CD4-positive, alpha-beta T cell treated with Interleukin-4 for 4 hours (primary cell): ENCODE data around the gene ACTN4.
"Not testable (repeated sequence)": the region's sequence is repeated elsewhere in the genome, so short reads cannot be mapped to it uniquely, and the experiment has no call there.

Experiments used
- DNase-seq: peaks from one replicate; pipeline ENCODE4 v3.0.0-alpha.2; 2020

Gene ACTN4

GRCh38 chr19:38647368-38647965 is at the start of gene ACTN4:
Gene ACTN4, plus strand, starts transcription at chr19:38647649. Its CDS starts 97 bp downstream, at chr19:38647746.
- DNase-seq: peak; percentile 99

GRCh38 chr19:38599722-38600121 is 47.7 kb upstream of the ACTN4 start:
- DNase-seq: no peak

- DNase-seq: not testable (repeated sequence)
These were observed 44.6 kb upstream of the ACTN4 start for GRCh38 chr19:38602856-38603255.

GRCh38 chr19:38606131-38606530 is 41.3 kb upstream of the ACTN4 start:
- no peak for DNase-seq

- no peak for DNase-seq
These were observed 33.2 kb upstream of the ACTN4 start for GRCh38 chr19:38614289-38614688.

GRCh38 chr19:38615007-38615581 is 32.4 kb upstream of the ACTN4 start:
- DNase-seq: no peak

- DNase-seq: peak; percentile 13
These were observed 31.2 kb upstream of the ACTN4 start for GRCh38 chr19:38616265-38616664.

- no peak for DNase-seq
These were observed 30.1 kb upstream of the ACTN4 start for GRCh38 chr19:38617283-38617763.

GRCh38 chr19:38617764-38618589 is 29.5 kb upstream of the ACTN4 start, which contains the start of gene MAP4K1:
Gene MAP4K1, minus strand, starts transcription at chr19:38617953. Its CDS starts 58 bp downstream, at chr19:38617895.
- DNase-seq: peak; percentile 67

GRCh38 chr19:38618590-38619360 is 28.7 kb upstream of the ACTN4 start, which contains the start of gene EIF3K:
Gene EIF3K, plus strand, starts transcription at chr19:38619188. Its CDS starts 81 bp downstream, at chr19:38619269.
- peak; percentile 97 for DNase-seq

GRCh38 chr19:38619361-38620174 is 27.9 kb upstream of the ACTN4 start:
- no peak for DNase-seq

GRCh38 chr19:38624822-38625221 is 22.6 kb upstream of the ACTN4 start:
- no peak for DNase-seq

GRCh38 chr19:38626401-38626800 is 21.0 kb upstream of the ACTN4 start:
- DNase-seq: no peak

GRCh38 chr19:38629568-38629967 is 17.9 kb upstream of the ACTN4 start:
- no peak for DNase-seq

- DNase-seq: not testable (repeated sequence)
These were observed 16.1 kb upstream of the ACTN4 start for GRCh38 chr19:38631301-38631700.

- DNase-seq: not testable (repeated sequence)
These were observed 15.5 kb upstream of the ACTN4 start for GRCh38 chr19:38631811-38632475.

GRCh38 chr19:38632476-38633213 is 14.8 kb upstream of the ACTN4 start:
- DNase-seq: no peak

GRCh38 chr19:38634757-38635482 is 12.5 kb upstream of the ACTN4 start:
- DNase-seq: peak; percentile 62

- DNase-seq: no peak
These were observed 11.7 kb upstream of the ACTN4 start for GRCh38 chr19:38635483-38636399.
